Duodenal mucosa (tissue), 2 donors: ENCODE results near the gene NFKB1.

Experiments
- H3K27ac ChIP-seq: one replicate; pipeline ENCODE4 v1.7.0; 2013; ENCODE audit warnings: low read depth, low read length
- H3K27me3 ChIP-seq, 2 donors: one replicate each; pipeline ENCODE4 v1.7.0; 2013; ENCODE audit warnings: low read length in 2 of 2, control low read depth in 1 of 2; ENCODE audit not compliant: insufficient read depth in 2 of 2, control insufficient read depth in 1 of 2
- H3K36me3 ChIP-seq, 2 donors: one replicate each; pipeline ENCODE4 v1.7.0; 2013; ENCODE audit warnings: low read length in 2 of 2, control low read depth in 1 of 2; ENCODE audit not compliant: insufficient read depth in 2 of 2, control insufficient read depth in 1 of 2
- H3K4me1 ChIP-seq, 2 donors: one replicate each; pipeline ENCODE4 v1.7.0; 2013; ENCODE audit warnings: low read length in 2 of 2, control low read depth in 1 of 2; ENCODE audit not compliant: insufficient read depth in 2 of 2, control insufficient read depth in 1 of 2
- H3K4me3 ChIP-seq, 2 donors: one replicate each; pipeline ENCODE4 v1.7.0; 2013; ENCODE audit warnings: low read length in 2 of 2, low read depth in 1 of 2
- H3K9ac ChIP-seq, 2 donors: one replicate each; pipeline ENCODE4 v1.7.0; 2013; ENCODE audit warnings: low read length in 2 of 2, low read depth in 1 of 2
- H3K9me3 ChIP-seq, 2 donors: one replicate each; pipeline ENCODE4 v1.7.0; 2013; ENCODE audit warnings: low read length in 2 of 2, control low read depth in 1 of 2; ENCODE audit not compliant: control insufficient read depth in 1 of 2

Gene NFKB1

GRCh38 chr4:102537269-102537668, 36.1 kb downstream of the NFKB1 start:
- Histone ChIP-seq H3K27ac (no peak overlapping the region), H3K9me3 (no peaks in the 10 kb centered on the region), H3K27me3 (no peaks in the 10 kb centered on the region), H3K36me3 (peaks cover 4 to 18% of the 10 kb centered on the region in 2 donors), H3K9ac (no peak overlapping the region), H3K4me3 (no peak overlapping the region), H3K4me1 (no peaks in the 10 kb centered on the region)

- H3K4me3 ChIP-seq: no peak overlapping the region
- no peaks in the 10 kb centered on the region for H3K9me3 ChIP-seq
- H3K9ac ChIP-seq: no peak overlapping the region
- peaks cover 0 to 29% of the 10 kb centered on the region in 2 donors for H3K36me3 ChIP-seq
- H3K27me3 ChIP-seq: no peaks in the 10 kb centered on the region
- no peak overlapping the region for H3K27ac ChIP-seq
- H3K4me1 ChIP-seq: no peaks in the 10 kb centered on the region
Observed at GRCh38 chr4:102541697-102542096, 40.5 kb downstream of the NFKB1 start.

- no peak overlapping the region for H3K4me3 ChIP-seq
- no peaks in the 10 kb centered on the region for H3K27me3 ChIP-seq
- no peak overlapping the region for H3K27ac ChIP-seq
- no peaks in the 10 kb centered on the region for H3K4me1 ChIP-seq
- peaks cover 0 to 32% of the 10 kb centered on the region in 2 donors for H3K36me3 ChIP-seq
- H3K9me3 ChIP-seq: no peaks in the 10 kb centered on the region
- no peak overlapping the region for H3K9ac ChIP-seq
Observed at GRCh38 chr4:102543030-102543928, 42.1 kb downstream of the NFKB1 start.

- Histone ChIP-seq H3K27ac (no peak overlapping the region), H3K36me3 (peaks cover 0 to 25% of the 10 kb centered on the region in 2 donors)
Observed at GRCh38 chr4:102546635-102547034, 45.5 kb downstream of the NFKB1 start.

GRCh38 chr4:102547973-102548372, 46.8 kb downstream of the NFKB1 start:
- Histone ChIP-seq H3K36me3 (peaks cover 0 to 20% of the 10 kb centered on the region in 2 donors), H3K4me3 (no peak overlapping the region), H3K9me3 (no peaks in the 10 kb centered on the region), H3K27me3 (no peaks in the 10 kb centered on the region), H3K9ac (no peak overlapping the region), H3K4me1 (no peaks in the 10 kb centered on the region), H3K27ac (no peak overlapping the region)

More at GRCh38 chr4:102546635-102547034, 45.5 kb downstream of the NFKB1 start:
- H3K9me3 ChIP-seq: no peaks in the 10 kb centered on the region
- H3K27me3 ChIP-seq: no peaks in the 10 kb centered on the region
- H3K4me3 ChIP-seq: no peak overlapping the region
- H3K9ac ChIP-seq: no peak overlapping the region
- H3K4me1 ChIP-seq: no peaks in the 10 kb centered on the region

GRCh38 chr4:102551958-102552565, 50.9 kb downstream of the NFKB1 start:
- Histone ChIP-seq H3K4me1 (no peaks in the 10 kb centered on the region), H3K9me3 (no peaks in the 10 kb centered on the region), H3K4me3 (no peak overlapping the region), H3K36me3 (peaks cover 4 to 8% of the 10 kb centered on the region in 2 donors), H3K27me3 (no peaks in the 10 kb centered on the region), H3K9ac (no peak overlapping the region), H3K27ac (no peak overlapping the region)

GRCh38 chr4:102552781-102553180, 51.6 kb downstream of the NFKB1 start:
- H3K27ac ChIP-seq: no peak overlapping the region
- H3K27me3 ChIP-seq: no peaks in the 10 kb centered on the region
- no peaks in the 10 kb centered on the region for H3K4me1 ChIP-seq
- H3K9me3 ChIP-seq: no peaks in the 10 kb centered on the region
- H3K36me3 ChIP-seq: peaks cover 4 to 8% of the 10 kb centered on the region in 2 donors
- no peak overlapping the region for H3K9ac ChIP-seq
- H3K4me3 ChIP-seq: no peak overlapping the region

- Histone ChIP-seq H3K9ac (no peak overlapping the region), H3K4me1 (no peaks in the 10 kb centered on the region), H3K9me3 (no peaks in the 10 kb centered on the region), H3K4me3 (no peak overlapping the region), H3K27me3 (no peaks in the 10 kb centered on the region), H3K36me3 (peaks cover 4% of the 10 kb centered on the region in 2 donors), H3K27ac (no peak overlapping the region)
Observed at GRCh38 chr4:102553982-102554381, 52.8 kb downstream of the NFKB1 start.

GRCh38 chr4:102554482-102554881, 53.3 kb downstream of the NFKB1 start:
- no peak overlapping the region for H3K27ac ChIP-seq
- H3K27me3 ChIP-seq: no peaks in the 10 kb centered on the region
- H3K4me1 ChIP-seq: no peaks in the 10 kb centered on the region
- no peaks in the 10 kb centered on the region for H3K9me3 ChIP-seq
- H3K9ac ChIP-seq: no peak overlapping the region
- H3K4me3 ChIP-seq: no peak overlapping the region
- H3K36me3 ChIP-seq: peaks cover 4% of the 10 kb centered on the region in 2 donors

- peaks cover 4% of the 10 kb centered on the region in 2 donors for H3K36me3 ChIP-seq
- H3K9ac ChIP-seq: no peak overlapping the region
- H3K27me3 ChIP-seq: no peaks in the 10 kb centered on the region
- no peak overlapping the region for H3K27ac ChIP-seq
- no peak overlapping the region for H3K4me3 ChIP-seq
- no peaks in the 10 kb centered on the region for H3K9me3 ChIP-seq
- peaks cover 0 to 1% of the 10 kb centered on the region in 2 donors for H3K4me1 ChIP-seq
Observed at GRCh38 chr4:102554992-102555391, 53.8 kb downstream of the NFKB1 start.
